ENCODE data around the gene PEMT. TPM values are rescaled to one million over a fixed set of nuclear protein-coding genes. Genes with fewer than 3 reads are reported as not detected.

The PEMT gene
- total RNA-seq, 4 donors from 2014 or later, result 29.9 to 47.5 (median 44.3) TPM

- no peak overlapping the region for H3K4me3 ChIP-seq (ENCODE audit: low read depth, poor library complexity, severe bottlenecking)
- TF ChIP-seq POLR2A (IDR thresholded peaks at IDR 0.05) (no peak), CTCF (IDR thresholded peaks at IDR 0.05) (no peak)
- intact Hi-C loops (cut with DNase I; ENCODE audit: low total_unique reads), result loop anchor here (10.0 kb wide), 1 partner anchor 119 kb away; no protein-coding TSS in a partner anchor
- 93 to 98% methylated on average over 9 of the region's 9 CpGs for WGBS, 2 donors
- no peak for DNase-seq (ENCODE audit: low spot score in 2 of 2)
These were observed 32.4 kb upstream of the PEMT start for GRCh38 chr17:17623904-17624303.

GRCh38 chr17:17621254-17621653, 29.7 kb upstream of the PEMT start:
- H3K4me3 ChIP-seq (ENCODE audit: low read depth, poor library complexity, severe bottlenecking), result no peak overlapping the region
- WGBS, 2 donors, result 70 to 75% methylated on average over 6 of the region's 6 CpGs

GRCh38 chr17:17613708-17614114, 22.2 kb upstream of the PEMT start:
- intact Hi-C loops (cut with DNase I; ENCODE audit: low total_unique reads), result no loop called here
- 2% methylated on average over 3 of the region's 3 CpGs for WGBS, 2 donors
- H3K4me3 ChIP-seq (ENCODE audit: low read depth, poor library complexity, severe bottlenecking), result no peak overlapping the region
- DNase-seq (ENCODE audit: low spot score in 2 of 2), result peak in 1 of 2 donors; percentile 65
- no peak for TF ChIP-seq POLR2A (IDR thresholded peaks at IDR 0.05)
- peak in 1 of 3 donors; percentile 20 for TF ChIP-seq CTCF (IDR thresholded peaks at IDR 0.05)

More at GRCh38 chr17:17621254-17621653, 29.7 kb upstream of the PEMT start:
- intact Hi-C loops (cut with DNase I; ENCODE audit: low total_unique reads), result loop anchor here (10.0 kb wide), 1 partner anchor 116 kb away; no protein-coding TSS in a partner anchor
- no peak for DNase-seq (ENCODE audit: low spot score in 2 of 2)
- TF ChIP-seq CTCF (IDR thresholded peaks at IDR 0.05) (no peak), POLR2A (IDR thresholded peaks at IDR 0.05) (no peak)

- no peak for DNase-seq (ENCODE audit: low spot score in 2 of 2)
- H3K4me3 ChIP-seq (ENCODE audit: low read depth, poor library complexity, severe bottlenecking), result no peak overlapping the region
- TF ChIP-seq POLR2A (IDR thresholded peaks at IDR 0.05) (no peak), CTCF (IDR thresholded peaks at IDR 0.05) (no peak)
- intact Hi-C loops (cut with DNase I; ENCODE audit: low total_unique reads), result no loop called here
- WGBS, 2 donors, result 72 to 78% methylated on average over 9 of the region's 9 CpGs
These were observed 20.8 kb upstream of the PEMT start for GRCh38 chr17:17612085-17613022.

GRCh38 chr17:17609121-17609520, 17.6 kb upstream of the PEMT start:
- DNase-seq (ENCODE audit: low spot score in 2 of 2), result no peak
- no peak for TF ChIP-seq CTCF (IDR thresholded peaks at IDR 0.05)
- TF ChIP-seq POLR2A (IDR thresholded peaks at IDR 0.05), result no peak
- no peak overlapping the region for H3K4me3 ChIP-seq (ENCODE audit: low read depth, poor library complexity, severe bottlenecking)
- 97 to 100% methylated on average over 4 of the region's 4 CpGs for WGBS, 2 donors
- intact Hi-C loops (cut with DNase I; ENCODE audit: low total_unique reads), result no loop called here
